ENCODE measurements around the gene STIMATE. TPM values are rescaled to one million over a fixed set of nuclear protein-coding genes. Genes with fewer than 3 reads are reported as not detected.

The STIMATE gene
- total RNA-seq, 1 experiment from 2014 or later: 4.2 TPM

GRCh38 chr3:52822363-52822762, 75.0 kb downstream of the STIMATE start:
- Histone ChIP-seq H3K9me3 (no peaks in the 10 kb centered on the region), H3K4me3 (no peak overlapping the region), H3K27me3 (no peaks in the 10 kb centered on the region), H3K36me3 (no peaks in the 10 kb centered on the region)
- DNase-seq: no peak

- Histone ChIP-seq H3K9me3 (no peaks in the 10 kb centered on the region), H3K36me3 (no peaks in the 10 kb centered on the region), H3K27me3 (no peaks in the 10 kb centered on the region), H3K4me3 (no peak overlapping the region)
- DNase-seq: no peak
Measured at GRCh38 chr3:52820736-52821135, 76.6 kb downstream of the STIMATE start.

GRCh38 chr3:52819936-52820335, 77.4 kb downstream of the STIMATE start:
- H3K4me3 ChIP-seq: no peak overlapping the region
- no peaks in the 10 kb centered on the region for H3K9me3 ChIP-seq
- DNase-seq: no peak
- no peaks in the 10 kb centered on the region for H3K36me3 ChIP-seq
- H3K27me3 ChIP-seq: no peaks in the 10 kb centered on the region

GRCh38 chr3:52817860-52818259, 79.5 kb downstream of the STIMATE start:
- H3K27me3 ChIP-seq: no peaks in the 10 kb centered on the region
- H3K9me3 ChIP-seq: no peaks in the 10 kb centered on the region
- H3K36me3 ChIP-seq: no peaks in the 10 kb centered on the region
- no peak for DNase-seq
- H3K4me3 ChIP-seq: no peak overlapping the region

GRCh38 chr3:52817221-52817620, 80.1 kb downstream of the STIMATE start:
- DNase-seq: no peak
- Histone ChIP-seq H3K36me3 (no peaks in the 10 kb centered on the region), H3K27me3 (no peaks in the 10 kb centered on the region), H3K4me3 (no peak overlapping the region), H3K9me3 (no peaks in the 10 kb centered on the region)

GRCh38 chr3:52816654-52817053, 80.7 kb downstream of the STIMATE start:
- no peaks in the 10 kb centered on the region for H3K27me3 ChIP-seq
- H3K36me3 ChIP-seq: no peaks in the 10 kb centered on the region
- no peak for DNase-seq
- H3K9me3 ChIP-seq: no peaks in the 10 kb centered on the region
- H3K4me3 ChIP-seq: no peak overlapping the region

GRCh38 chr3:52816199-52816598, 81.1 kb downstream of the STIMATE start:
- Histone ChIP-seq H3K36me3 (no peaks in the 10 kb centered on the region), H3K4me3 (no peak overlapping the region), H3K27me3 (no peaks in the 10 kb centered on the region), H3K9me3 (no peaks in the 10 kb centered on the region)
- DNase-seq: no peak

- no peaks in the 10 kb centered on the region for H3K36me3 ChIP-seq
- no peak for DNase-seq
Measured at GRCh38 chr3:52813810-52814209, 83.5 kb downstream of the STIMATE start.

GRCh38 chr3:52811452-52812011, 85.8 kb downstream of the STIMATE start:
- Histone ChIP-seq H3K27me3 (no peaks in the 10 kb centered on the region), H3K36me3 (no peaks in the 10 kb centered on the region), H3K9me3 (no peaks in the 10 kb centered on the region), H3K4me3 (no peak overlapping the region)
- no peak for DNase-seq

More at GRCh38 chr3:52813810-52814209, 83.5 kb downstream of the STIMATE start:
- Histone ChIP-seq H3K27me3 (no peaks in the 10 kb centered on the region), H3K9me3 (no peaks in the 10 kb centered on the region), H3K4me3 (no peak overlapping the region)

GRCh38 chr3:52810923-52811322, 86.4 kb downstream of the STIMATE start:
- no peak for DNase-seq
- Histone ChIP-seq H3K4me3 (no peak overlapping the region), H3K9me3 (no peaks in the 10 kb centered on the region), H3K36me3 (no peaks in the 10 kb centered on the region), H3K27me3 (no peaks in the 10 kb centered on the region)

GRCh38 chr3:52809662-52810377, 87.5 kb downstream of the STIMATE start:
- no peaks in the 10 kb centered on the region for H3K27me3 ChIP-seq
- DNase-seq: no peak
- no peak overlapping the region for H3K4me3 ChIP-seq
- H3K9me3 ChIP-seq: no peaks in the 10 kb centered on the region
- no peaks in the 10 kb centered on the region for H3K36me3 ChIP-seq

- no peaks in the 10 kb centered on the region for H3K36me3 ChIP-seq
- no peaks in the 10 kb centered on the region for H3K9me3 ChIP-seq
- no peaks in the 10 kb centered on the region for H3K27me3 ChIP-seq
- no peak overlapping the region for H3K4me3 ChIP-seq
- DNase-seq: no peak
Measured at GRCh38 chr3:52809149-52809548, 88.2 kb downstream of the STIMATE start.

- Histone ChIP-seq H3K4me3 (no peak overlapping the region), H3K36me3 (no peaks in the 10 kb centered on the region), H3K9me3 (no peaks in the 10 kb centered on the region), H3K27me3 (no peaks in the 10 kb centered on the region)
- DNase-seq: no peak
Measured at GRCh38 chr3:52805270-52806039, 91.9 kb downstream of the STIMATE start.

- H3K36me3 ChIP-seq: no peaks in the 10 kb centered on the region
- DNase-seq: no peak
- H3K9me3 ChIP-seq: no peaks in the 10 kb centered on the region
- H3K4me3 ChIP-seq: no peak overlapping the region
- no peaks in the 10 kb centered on the region for H3K27me3 ChIP-seq
Measured at GRCh38 chr3:52801839-52802238, 95.5 kb downstream of the STIMATE start.

GRCh38 chr3:52800079-52800478, 97.3 kb downstream of the STIMATE start:
- Histone ChIP-seq H3K27me3 (no peaks in the 10 kb centered on the region), H3K4me3 (no peak overlapping the region), H3K36me3 (no peaks in the 10 kb centered on the region), H3K9me3 (no peaks in the 10 kb centered on the region)
- DNase-seq: no peak

- H3K4me3 ChIP-seq: no peak overlapping the region
- H3K36me3 ChIP-seq: no peaks in the 10 kb centered on the region
- H3K9me3 ChIP-seq: no peaks in the 10 kb centered on the region
- H3K27me3 ChIP-seq: no peaks in the 10 kb centered on the region
- DNase-seq: peak; percentile 9
Measured at GRCh38 chr3:52798978-52799476, 98.3 kb downstream of the STIMATE start.

- no peak overlapping the region for H3K4me3 ChIP-seq
- H3K27me3 ChIP-seq: no peaks in the 10 kb centered on the region
- H3K36me3 ChIP-seq: no peaks in the 10 kb centered on the region
- peak; percentile 40 for DNase-seq
- no peaks in the 10 kb centered on the region for H3K9me3 ChIP-seq
Measured at GRCh38 chr3:52798376-52798977, 98.9 kb downstream of the STIMATE start.
